IgD-negative memory B cell (primary cell): Measurements from ENCODE around the gene ULBP3. TPM values are rescaled to one million over a fixed set of nuclear protein-coding genes. Genes with fewer than 3 reads are reported as not detected.
A peak's percentile ranks its signal among the peaks of the same experiment; 100 is the strongest.
"Not testable (repeated sequence)": the region's sequence is repeated elsewhere in the genome, so short reads cannot be mapped to it uniquely, and the experiment has no call there.

Source experiments
- H3K27ac Mint-ChIP-seq, 3 donors: one replicate each; pipeline ENCODE4 v1.8.0; 2020 to 2022; ENCODE audit warnings: mild to moderate bottlenecking in 3 of 3, mixed read lengths in 3 of 3, moderate library complexity in 1 of 3
- H3K27me3 Mint-ChIP-seq: one replicate; pipeline ENCODE4 v1.8.0; 2021; ENCODE audit warnings: mixed read lengths
- H3K36me3 Mint-ChIP-seq: one replicate; pipeline ENCODE4 v1.8.0; 2020; ENCODE audit warnings: mild to moderate bottlenecking, mixed read lengths
- H3K4me1 Mint-ChIP-seq, 3 donors: one replicate each; pipeline ENCODE4 v1.8.0; 2020 to 2022; ENCODE audit warnings: mixed read lengths in 3 of 3, mild to moderate bottlenecking in 1 of 3
- H3K4me3 Mint-ChIP-seq, 4 donors: one replicate each; pipeline ENCODE4 v1.8.0; 2020 to 2022; ENCODE audit warnings: mild to moderate bottlenecking in 4 of 4, mixed read lengths in 4 of 4, moderate library complexity in 3 of 4
- H3K9me3 Mint-ChIP-seq, 3 donors: one replicate each; pipeline ENCODE4 v1.8.0; 2020 to 2021; ENCODE audit warnings: mixed read lengths in 3 of 3, mild to moderate bottlenecking in 1 of 3
- polyA plus RNA-seq: library from polyadenylated mRNA; unstranded; fragments of 300-500 nt; fragmentation: Illumina TruSeq; gene quantifications from one replicate; pipeline ENCODE4 v1.2.3, GENCODE V29; 2021

ULBP3 gene
- polyA plus RNA-seq, 1 donor from 2014 or later: 1.1 TPM

GRCh38 chr6:150088481-150089154, 19.7 kb upstream of the ULBP3 start:
- peaks cover 10% of the 10 kb centered on the region for H3K27me3 Mint-ChIP-seq
- no peaks in the 10 kb centered on the region for H3K9me3 Mint-ChIP-seq
- H3K4me3 Mint-ChIP-seq: no peak overlapping the region
- H3K27ac Mint-ChIP-seq: no peak overlapping the region
- no peaks in the 10 kb centered on the region for H3K36me3 Mint-ChIP-seq
- H3K4me1 Mint-ChIP-seq: no peaks in the 10 kb centered on the region

GRCh38 chr6:150087336-150087735, 18.4 kb upstream of the ULBP3 start:
- H3K4me1 Mint-ChIP-seq: no peaks in the 10 kb centered on the region

GRCh38 chr6:150086026-150086425, 17.1 kb upstream of the ULBP3 start:
- Mint-ChIP-seq H3K36me3 (no peaks in the 10 kb centered on the region), H3K9me3 (no peaks in the 10 kb centered on the region), H3K27me3 (peaks cover 10% of the 10 kb centered on the region), H3K27ac (no peak overlapping the region), H3K4me1 (no peaks in the 10 kb centered on the region), H3K4me3 (no peak overlapping the region)

More at GRCh38 chr6:150087336-150087735, 18.4 kb upstream of the ULBP3 start:
- no peaks in the 10 kb centered on the region for H3K36me3 Mint-ChIP-seq
- peaks cover 10% of the 10 kb centered on the region for H3K27me3 Mint-ChIP-seq
- H3K4me3 Mint-ChIP-seq: no peak overlapping the region
- no peak overlapping the region for H3K27ac Mint-ChIP-seq
- H3K9me3 Mint-ChIP-seq: no peaks in the 10 kb centered on the region

- H3K36me3 Mint-ChIP-seq: no peaks in the 10 kb centered on the region
- H3K4me3 Mint-ChIP-seq: no peak overlapping the region
- no peak overlapping the region for H3K27ac Mint-ChIP-seq
- H3K9me3 Mint-ChIP-seq: no peaks in the 10 kb centered on the region
- peaks cover 14% of the 10 kb centered on the region for H3K27me3 Mint-ChIP-seq
- peaks cover 2 to 4% (median 3%) of the 10 kb centered on the region in 3 donors for H3K4me1 Mint-ChIP-seq
Measured at GRCh38 chr6:150084426-150084825, 15.5 kb upstream of the ULBP3 start.

- H3K4me3 Mint-ChIP-seq: no peak overlapping the region
- peaks cover 12% of the 10 kb centered on the region for H3K27me3 Mint-ChIP-seq
- peaks cover 2 to 4% (median 3%) of the 10 kb centered on the region in 3 donors for H3K4me1 Mint-ChIP-seq
Measured at GRCh38 chr6:150083839-150084238, 14.9 kb upstream of the ULBP3 start.

GRCh38 chr6:150081702-150082101, 12.8 kb upstream of the ULBP3 start:
- peaks cover 1% of the 10 kb centered on the region for H3K36me3 Mint-ChIP-seq
- peaks cover 2 to 4% (median 3%) of the 10 kb centered on the region in 3 donors for H3K4me1 Mint-ChIP-seq
- H3K4me3 Mint-ChIP-seq: no peak overlapping the region
- peaks cover 15% of the 10 kb centered on the region for H3K27me3 Mint-ChIP-seq
- H3K27ac Mint-ChIP-seq: no peak overlapping the region
- no peaks in the 10 kb centered on the region for H3K9me3 Mint-ChIP-seq

More at GRCh38 chr6:150083839-150084238, 14.9 kb upstream of the ULBP3 start:
- no peaks in the 10 kb centered on the region for H3K36me3 Mint-ChIP-seq
- H3K9me3 Mint-ChIP-seq: no peaks in the 10 kb centered on the region
- H3K27ac Mint-ChIP-seq: no peak overlapping the region

GRCh38 chr6:150079604-150080003, 10.7 kb upstream of the ULBP3 start:
- Mint-ChIP-seq H3K36me3 (peaks cover 1% of the 10 kb centered on the region), H3K27ac (no peak overlapping the region), H3K4me1 (peaks cover 2 to 4% (median 3%) of the 10 kb centered on the region in 3 donors), H3K27me3 (peaks cover 14% of the 10 kb centered on the region), H3K9me3 (no peaks in the 10 kb centered on the region), H3K4me3 (no peak overlapping the region)

- peaks cover 2 to 4% (median 4%) of the 10 kb centered on the region in 3 donors for H3K4me1 Mint-ChIP-seq
- H3K27me3 Mint-ChIP-seq: peaks cover 12% of the 10 kb centered on the region
Measured at GRCh38 chr6:150078788-150079187, 9.9 kb upstream of the ULBP3 start.

GRCh38 chr6:150076196-150076893, 7.4 kb upstream of the ULBP3 start:
- Mint-ChIP-seq H3K9me3 (no peaks in the 10 kb centered on the region), H3K27me3 (peaks cover 12% of the 10 kb centered on the region), H3K4me3 (no peak overlapping the region), H3K27ac (no peak overlapping the region), H3K36me3 (peaks cover 1% of the 10 kb centered on the region), H3K4me1 (peaks cover 4 to 11% (median 9%) of the 10 kb centered on the region in 3 donors)

More at GRCh38 chr6:150078788-150079187, 9.9 kb upstream of the ULBP3 start:
- H3K36me3 Mint-ChIP-seq: peaks cover 1% of the 10 kb centered on the region
- no peak overlapping the region for H3K4me3 Mint-ChIP-seq
- no peaks in the 10 kb centered on the region for H3K9me3 Mint-ChIP-seq
- H3K27ac Mint-ChIP-seq: no peak overlapping the region

GRCh38 chr6:150075034-150075421, 6.1 kb upstream of the ULBP3 start:
- Mint-ChIP-seq H3K27me3 (peaks cover 12% of the 10 kb centered on the region), H3K9me3 (no peaks in the 10 kb centered on the region), H3K4me1 (peaks cover 7 to 11% (median 9%) of the 10 kb centered on the region in 3 donors), H3K27ac (no peak overlapping the region), H3K36me3 (peaks cover 1% of the 10 kb centered on the region), H3K4me3 (peak overlapping the region in 1 of 4 donors; percentile 34)

- not testable (repeated sequence) for H3K36me3 Mint-ChIP-seq, H3K9me3 Mint-ChIP-seq, H3K27ac Mint-ChIP-seq, H3K27me3 Mint-ChIP-seq
- Mint-ChIP-seq H3K4me1 (peaks cover 7 to 11% (median 9%) of the 10 kb centered on the region in 3 donors), H3K4me3 (peak overlapping the region in 1 of 4 donors; percentile 34)
Measured at GRCh38 chr6:150074396-150075033, 5.6 kb upstream of the ULBP3 start.

- Mint-ChIP-seq H3K27ac (peak overlapping the region in 1 of 3 donors; percentile 73), H3K9me3 (peaks cover 0 to 2% (median 0%) of the 10 kb centered on the region in 3 donors), H3K27me3 (peaks cover 2% of the 10 kb centered on the region), H3K36me3 (peaks cover 1% of the 10 kb centered on the region), H3K4me3 (no peak overlapping the region), H3K4me1 (peaks cover 15 to 17% (median 16%) of the 10 kb centered on the region in 3 donors)
Measured at GRCh38 chr6:150072201-150072600, 3.3 kb upstream of the ULBP3 start.

- Mint-ChIP-seq H3K9me3 (peaks cover 0 to 2% (median 0%) of the 10 kb centered on the region in 3 donors), H3K4me3 (peak overlapping the region in 3 of 4 donors; percentile 38 to 93 (median 40)), H3K4me1 (peaks cover 15 to 17% (median 16%) of the 10 kb centered on the region in 3 donors), H3K27me3 (no peaks in the 10 kb centered on the region), H3K27ac (no peak overlapping the region), H3K36me3 (peaks cover 3% of the 10 kb centered on the region)
Measured at GRCh38 chr6:150070236-150070818, 1.4 kb upstream of the ULBP3 start.

- Mint-ChIP-seq H3K9me3 (peaks cover 0 to 2% (median 0%) of the 10 kb centered on the region in 3 donors), H3K27ac (peak overlapping the region in 1 of 3 donors; percentile 48), H3K4me1 (peaks cover 15 to 17% (median 16%) of the 10 kb centered on the region in 3 donors), H3K36me3 (peaks cover 3% of the 10 kb centered on the region), H3K4me3 (peak overlapping the region; percentile 60 to 94 (median 93)), H3K27me3 (no peaks in the 10 kb centered on the region)
Measured at GRCh38 chr6:150069706-150070105, 785 bp upstream of the ULBP3 start.

GRCh38 chr6:150068151-150068550, 770 bp downstream of the ULBP3 start:
- Mint-ChIP-seq H3K4me3 (peak overlapping the region; percentile 86 to 94 (median 93)), H3K4me1 (peaks cover 14 to 17% (median 16%) of the 10 kb centered on the region in 3 donors), H3K36me3 (peaks cover 3% of the 10 kb centered on the region), H3K9me3 (peaks cover 0 to 2% (median 0%) of the 10 kb centered on the region in 3 donors), H3K27me3 (no peaks in the 10 kb centered on the region), H3K27ac (peak overlapping the region in 1 of 3 donors; percentile 48)
